ENCODE results near the gene RBM15B.

DNA sequence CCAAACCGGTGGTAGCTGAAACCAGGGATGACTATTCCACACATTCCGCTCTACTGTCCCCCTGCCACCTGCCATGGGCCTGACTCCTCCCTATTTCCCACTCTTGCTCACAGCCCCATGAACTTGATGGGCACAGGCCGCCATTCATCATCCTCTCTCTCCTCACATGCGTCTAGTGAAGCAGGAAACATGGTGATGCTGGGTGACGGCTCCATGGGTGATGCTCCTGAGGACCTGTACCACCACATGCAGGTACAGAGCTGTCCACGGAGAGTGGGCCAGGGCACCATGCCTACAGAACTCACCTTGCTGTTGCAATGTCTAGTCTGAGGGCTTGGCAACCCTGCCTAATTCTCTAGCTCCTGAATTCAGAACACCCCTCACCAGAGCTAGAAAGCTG lies 29.3 kb upstream of the RBM15B start:
- TF ChIP-seq, protein P1, sequence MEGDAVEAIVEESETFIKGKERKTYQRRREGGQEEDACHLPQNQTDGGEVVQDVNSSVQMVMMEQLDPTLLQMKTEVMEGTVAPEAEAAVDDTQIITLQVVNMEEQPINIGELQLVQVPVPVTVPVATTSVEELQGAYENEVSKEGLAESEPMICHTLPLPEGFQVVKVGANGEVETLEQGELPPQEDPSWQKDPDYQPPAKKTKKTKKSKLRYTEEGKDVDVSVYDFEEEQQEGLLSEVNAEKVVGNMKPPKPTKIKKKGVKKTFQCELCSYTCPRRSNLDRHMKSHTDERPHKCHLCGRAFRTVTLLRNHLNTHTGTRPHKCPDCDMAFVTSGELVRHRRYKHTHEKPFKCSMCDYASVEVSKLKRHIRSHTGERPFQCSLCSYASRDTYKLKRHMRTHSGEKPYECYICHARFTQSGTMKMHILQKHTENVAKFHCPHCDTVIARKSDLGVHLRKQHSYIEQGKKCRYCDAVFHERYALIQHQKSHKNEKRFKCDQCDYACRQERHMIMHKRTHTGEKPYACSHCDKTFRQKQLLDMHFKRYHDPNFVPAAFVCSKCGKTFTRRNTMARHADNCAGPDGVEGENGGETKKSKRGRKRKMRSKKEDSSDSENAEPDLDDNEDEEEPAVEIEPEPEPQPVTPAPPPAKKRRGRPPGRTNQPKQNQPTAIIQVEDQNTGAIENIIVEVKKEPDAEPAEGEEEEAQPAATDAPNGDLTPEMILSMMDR (IDR thresholded peaks at IDR 0.05) = no peak
- no peak for TF ChIP-seq POLR2A (IDR thresholded peaks at IDR 0.05)

All from testis (tissue), 2 donors.